ENCODE results near the gene SDF4.

GRCh38 chr1:1211541-1212441 is 20.0 kb downstream of the SDF4 start:
- TF ChIP-seq EZH2 (IDR thresholded peaks at IDR 0.05; ENCODE audit: low read length, unreplicated experiment) = no peak
- no peak for TF ChIP-seq CTCF (conservative IDR thresholded peaks at IDR 0.05; ENCODE audit: low read depth, low read length)
- TF ChIP-seq EZH2phosphoT487 (IDR thresholded peaks at IDR 0.05; ENCODE audit: borderline replicate concordance, low read length) = no peak

Data from PC-3 (cell line).